WTC11 (cell line): ENCODE results near the gene BASP1. TPM values are rescaled to one million over a fixed set of nuclear protein-coding genes. Genes with fewer than 3 reads are reported as not detected.

ENCODE experiments used
- ATAC-seq: fragments of 200-7000 bp; cut with Tn5 transposase; 2 replicates; pipeline ENCODE4 v1.10.0; 2021; ENCODE audit warnings: mild to moderate bottlenecking, moderate library complexity
- CTCF ChIA-PET: fragments of 300-600 bp; sonication (Branson Sonifier 250); formaldehyde crosslinking; loops from one replicate; lab custom pipeline; 2021; ENCODE audit warnings: antibody characterized with exemption; lab: Charles Lee
- POLR2A ChIA-PET: fragments of 350-600 bp; sonication (Branson Sonifier 250); formaldehyde crosslinking; loops from one replicate; lab custom pipeline; 2021; ENCODE audit warnings: antibody characterized with exemption; lab: Charles Lee
- DNase-seq: peaks from one replicate; pipeline ENCODE4 v3.0.0; 2021; ENCODE audit warnings: low spot score
- H3K27ac Mint-ChIP-seq: 2 replicates; pipeline ENCODE4 v1.8.0; 2021; ENCODE audit warnings: mixed read lengths
- H3K27me3 Mint-ChIP-seq: 2 replicates; pipeline ENCODE4 v1.8.0; 2021; ENCODE audit warnings: low read depth, mild to moderate bottlenecking, moderate library complexity, mixed read lengths
- H3K36me3 Mint-ChIP-seq: 2 replicates; pipeline ENCODE4 v1.8.0; 2021; ENCODE audit warnings: mixed read lengths
- H3K4me1 Mint-ChIP-seq: 2 replicates; pipeline ENCODE4 v1.8.0; 2022; ENCODE audit warnings: mixed read lengths
- H3K4me3 Mint-ChIP-seq: 2 replicates; pipeline ENCODE4 v1.8.0; 2021; ENCODE audit warnings: mild to moderate bottlenecking, moderate library complexity, mixed read lengths
- H3K9me3 Mint-ChIP-seq: 2 replicates; pipeline ENCODE4 v1.8.0; 2021; ENCODE audit warnings: mixed read lengths
- CREM ChIP-seq: sonication (generic); formaldehyde crosslinking; IDR thresholded peaks from 2 replicates; pipeline ENCODE4 v1.8.1; 2022; ENCODE audit warnings: mild to moderate bottlenecking, missing genetic modification reagents, moderate library complexity
- ELF4 ChIP-seq: sonication (generic); formaldehyde crosslinking; IDR thresholded peaks from 2 replicates; pipeline ENCODE4 v1.8.1; 2022; ENCODE audit warnings: low read depth, mild to moderate bottlenecking, moderate library complexity, missing genetic modification reagents
- GABPB1 ChIP-seq: sonication (generic); formaldehyde crosslinking; IDR thresholded peaks from 2 replicates; pipeline ENCODE4 v1.8.1; 2023; ENCODE audit warnings: mild to moderate bottlenecking, missing genetic modification reagents
- HMGXB4 ChIP-seq: sonication (generic); formaldehyde crosslinking; IDR thresholded peaks from 2 replicates; pipeline ENCODE4 v1.8.1; 2023; ENCODE audit warnings: mild to moderate bottlenecking, moderate library complexity, missing genetic modification reagents
- KAT7 ChIP-seq: sonication (generic); formaldehyde crosslinking; IDR thresholded peaks from 2 replicates; pipeline ENCODE4 v1.8.1; 2023; ENCODE audit warnings: missing genetic modification reagents, mild to moderate bottlenecking, borderline replicate concordance
- MXD4 ChIP-seq: fragments of 250-450 bp; sonication (Bioruptor Pico); IDR thresholded peaks from 2 replicates; pipeline ENCODE4 v1.8.0; 2021; ENCODE audit warnings: mild to moderate bottlenecking, moderate library complexity, borderline replicate concordance
- SMAD3 ChIP-seq: sonication (generic); formaldehyde crosslinking; IDR thresholded peaks from 2 replicates; pipeline ENCODE4 v1.8.0; 2022; ENCODE audit warnings: missing genetic modification reagents, mild to moderate bottlenecking, borderline replicate concordance
- SP1 ChIP-seq: sonication (generic); formaldehyde crosslinking; conservative IDR thresholded peaks from 2 replicates; pipeline ENCODE4 v1.8.1; 2022; ENCODE audit warnings: missing genetic modification reagents
- TEAD1 ChIP-seq: sonication (generic); formaldehyde crosslinking; IDR thresholded peaks from 2 replicates; pipeline ENCODE4 v1.8.0; 2022; ENCODE audit warnings: mild to moderate bottlenecking, missing genetic modification reagents
- TP53 ChIP-seq: sonication (generic); formaldehyde crosslinking; IDR thresholded peaks from 2 replicates; pipeline ENCODE4 v1.8.1; 2023; ENCODE audit warnings: mild to moderate bottlenecking, missing genetic modification reagents
- ZBTB21 ChIP-seq: sonication (generic); formaldehyde crosslinking; IDR thresholded peaks from 2 replicates; pipeline ENCODE4 v1.8.1; 2023; ENCODE audit warnings: mild to moderate bottlenecking, missing genetic modification reagents, borderline replicate concordance
- ZNF138 ChIP-seq: sonication (generic); formaldehyde crosslinking; conservative IDR thresholded peaks from 2 replicates; pipeline ENCODE4 v1.8.1; 2022; ENCODE audit warnings: mild to moderate bottlenecking, moderate library complexity, missing genetic modification reagents
- ZNF232 ChIP-seq: sonication (generic); formaldehyde crosslinking; IDR thresholded peaks from 2 replicates; pipeline ENCODE4 v1.8.0; 2022; ENCODE audit warnings: mild to moderate bottlenecking, missing genetic modification reagents
- ZNF317 ChIP-seq: sonication (generic); formaldehyde crosslinking; IDR thresholded peaks from 2 replicates; pipeline ENCODE4 v1.8.1; 2023; ENCODE audit warnings: low read depth, mild to moderate bottlenecking, moderate library complexity, missing genetic modification reagents, borderline replicate concordance
- ZNF423 ChIP-seq: fragments of 250-450 bp; sonication (Bioruptor Pico); IDR thresholded peaks from 2 replicates; pipeline ENCODE4 v2.1.2; 2022; ENCODE audit warnings: mild to moderate bottlenecking, moderate library complexity
- ZNF671 ChIP-seq: fragments of 250-450 bp; sonication (Bioruptor Pico); IDR thresholded peaks from 2 replicates; pipeline ENCODE4 v1.8.0; 2021; ENCODE audit warnings: mild to moderate bottlenecking
- total RNA-seq: library from RNA; stranded (reverse); gene quantifications from 3 replicates; pipeline ENCODE4 v1.2.3, GENCODE V29; 2021
- TF ChIP-seq, protein P1 (sequence below): sonication (generic); formaldehyde crosslinking; IDR thresholded peaks from 2 replicates; pipeline ENCODE4 v1.8.0; 2022; ENCODE audit warnings: mild to moderate bottlenecking, missing genetic modification reagents
- TF ChIP-seq, protein P2 (sequence below): fragments of 200-600 bp; IDR thresholded peaks from 2 replicates; pipeline ENCODE4 v1.8.0; 2022; ENCODE audit warnings: antibody characterized with exemption
- TF ChIP-seq, protein P3 (sequence below): fragments of 250-450 bp; sonication (Bioruptor Pico); IDR thresholded peaks from 2 replicates; pipeline ENCODE4 v1.9.0; 2021; ENCODE audit warnings: mild to moderate bottlenecking, borderline replicate concordance

BASP1 gene
- total RNA-seq, 1 experiment from 2014 or later, result 108 TPM

DNA sequence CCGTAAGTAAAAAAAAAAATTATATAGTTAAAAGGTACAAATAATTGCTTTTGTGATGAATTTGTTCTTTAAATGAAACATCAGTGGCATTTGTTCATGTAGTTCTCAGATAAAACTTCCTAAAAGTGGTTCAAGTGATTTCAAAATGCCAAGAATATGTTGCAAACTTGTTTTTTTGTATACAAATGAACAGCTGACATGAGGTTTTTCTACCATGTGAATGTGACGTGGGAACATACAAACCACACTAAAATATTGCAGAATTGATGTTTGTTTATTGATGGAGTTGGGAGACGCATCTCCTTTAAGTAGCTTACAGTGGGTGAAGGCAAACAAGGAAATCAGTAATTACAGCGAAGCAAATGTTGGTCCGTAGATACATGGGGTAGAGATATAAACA lies 16.9 kb downstream of the BASP1 start:
- ChIA-PET POLR2A (no interaction called here), CTCF (no interaction called here)
- ATAC-seq (no peak), DNase-seq (no peak)
- Mint-ChIP-seq H3K4me1 (peaks cover 31% of the 10 kb centered on the region), H3K27ac (0 out of 2 replicates have a peak overlapping the region, but pooled peaks have one; percentile 7), H3K27me3 (no peaks in the 10 kb centered on the region), H3K9me3 (no peaks in the 10 kb centered on the region), H3K36me3 (peaks cover 32% of the 10 kb centered on the region), H3K4me3 (no peak overlapping the region)
- TF ChIP-seq TP53 (no peak), HMGXB4 (CRISPR knock-in tag) (no peak), GABPB1 (CRISPR knock-in tag) (no peak), SP1 (CRISPR knock-in tag) (no peak), KAT7 (CRISPR knock-in tag) (no peak), ZNF138 (CRISPR knock-in tag) (no peak), ZNF232 (CRISPR knock-in tag) (no peak), ZNF423 (CRISPR knock-in tag) (no peak), MXD4 (CRISPR knock-in tag) (no peak), CREM (CRISPR knock-in tag) (no peak), SMAD3 (no peak), TEAD1 (no peak), ZNF671 (CRISPR knock-in tag) (no peak), ELF4 (CRISPR knock-in tag) (no peak), ZBTB21 (CRISPR knock-in tag) (no peak), ZNF317 (CRISPR knock-in tag) (no peak)
- TF ChIP-seq, protein P1, sequence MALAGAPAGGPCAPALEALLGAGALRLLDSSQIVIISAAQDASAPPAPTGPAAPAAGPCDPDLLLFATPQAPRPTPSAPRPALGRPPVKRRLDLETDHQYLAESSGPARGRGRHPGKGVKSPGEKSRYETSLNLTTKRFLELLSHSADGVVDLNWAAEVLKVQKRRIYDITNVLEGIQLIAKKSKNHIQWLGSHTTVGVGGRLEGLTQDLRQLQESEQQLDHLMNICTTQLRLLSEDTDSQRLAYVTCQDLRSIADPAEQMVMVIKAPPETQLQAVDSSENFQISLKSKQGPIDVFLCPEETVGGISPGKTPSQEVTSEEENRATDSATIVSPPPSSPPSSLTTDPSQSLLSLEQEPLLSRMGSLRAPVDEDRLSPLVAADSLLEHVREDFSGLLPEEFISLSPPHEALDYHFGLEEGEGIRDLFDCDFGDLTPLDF, result no peak
- TF ChIP-seq, protein P2, sequence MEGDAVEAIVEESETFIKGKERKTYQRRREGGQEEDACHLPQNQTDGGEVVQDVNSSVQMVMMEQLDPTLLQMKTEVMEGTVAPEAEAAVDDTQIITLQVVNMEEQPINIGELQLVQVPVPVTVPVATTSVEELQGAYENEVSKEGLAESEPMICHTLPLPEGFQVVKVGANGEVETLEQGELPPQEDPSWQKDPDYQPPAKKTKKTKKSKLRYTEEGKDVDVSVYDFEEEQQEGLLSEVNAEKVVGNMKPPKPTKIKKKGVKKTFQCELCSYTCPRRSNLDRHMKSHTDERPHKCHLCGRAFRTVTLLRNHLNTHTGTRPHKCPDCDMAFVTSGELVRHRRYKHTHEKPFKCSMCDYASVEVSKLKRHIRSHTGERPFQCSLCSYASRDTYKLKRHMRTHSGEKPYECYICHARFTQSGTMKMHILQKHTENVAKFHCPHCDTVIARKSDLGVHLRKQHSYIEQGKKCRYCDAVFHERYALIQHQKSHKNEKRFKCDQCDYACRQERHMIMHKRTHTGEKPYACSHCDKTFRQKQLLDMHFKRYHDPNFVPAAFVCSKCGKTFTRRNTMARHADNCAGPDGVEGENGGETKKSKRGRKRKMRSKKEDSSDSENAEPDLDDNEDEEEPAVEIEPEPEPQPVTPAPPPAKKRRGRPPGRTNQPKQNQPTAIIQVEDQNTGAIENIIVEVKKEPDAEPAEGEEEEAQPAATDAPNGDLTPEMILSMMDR, result no peak
- TF ChIP-seq, protein P3, sequence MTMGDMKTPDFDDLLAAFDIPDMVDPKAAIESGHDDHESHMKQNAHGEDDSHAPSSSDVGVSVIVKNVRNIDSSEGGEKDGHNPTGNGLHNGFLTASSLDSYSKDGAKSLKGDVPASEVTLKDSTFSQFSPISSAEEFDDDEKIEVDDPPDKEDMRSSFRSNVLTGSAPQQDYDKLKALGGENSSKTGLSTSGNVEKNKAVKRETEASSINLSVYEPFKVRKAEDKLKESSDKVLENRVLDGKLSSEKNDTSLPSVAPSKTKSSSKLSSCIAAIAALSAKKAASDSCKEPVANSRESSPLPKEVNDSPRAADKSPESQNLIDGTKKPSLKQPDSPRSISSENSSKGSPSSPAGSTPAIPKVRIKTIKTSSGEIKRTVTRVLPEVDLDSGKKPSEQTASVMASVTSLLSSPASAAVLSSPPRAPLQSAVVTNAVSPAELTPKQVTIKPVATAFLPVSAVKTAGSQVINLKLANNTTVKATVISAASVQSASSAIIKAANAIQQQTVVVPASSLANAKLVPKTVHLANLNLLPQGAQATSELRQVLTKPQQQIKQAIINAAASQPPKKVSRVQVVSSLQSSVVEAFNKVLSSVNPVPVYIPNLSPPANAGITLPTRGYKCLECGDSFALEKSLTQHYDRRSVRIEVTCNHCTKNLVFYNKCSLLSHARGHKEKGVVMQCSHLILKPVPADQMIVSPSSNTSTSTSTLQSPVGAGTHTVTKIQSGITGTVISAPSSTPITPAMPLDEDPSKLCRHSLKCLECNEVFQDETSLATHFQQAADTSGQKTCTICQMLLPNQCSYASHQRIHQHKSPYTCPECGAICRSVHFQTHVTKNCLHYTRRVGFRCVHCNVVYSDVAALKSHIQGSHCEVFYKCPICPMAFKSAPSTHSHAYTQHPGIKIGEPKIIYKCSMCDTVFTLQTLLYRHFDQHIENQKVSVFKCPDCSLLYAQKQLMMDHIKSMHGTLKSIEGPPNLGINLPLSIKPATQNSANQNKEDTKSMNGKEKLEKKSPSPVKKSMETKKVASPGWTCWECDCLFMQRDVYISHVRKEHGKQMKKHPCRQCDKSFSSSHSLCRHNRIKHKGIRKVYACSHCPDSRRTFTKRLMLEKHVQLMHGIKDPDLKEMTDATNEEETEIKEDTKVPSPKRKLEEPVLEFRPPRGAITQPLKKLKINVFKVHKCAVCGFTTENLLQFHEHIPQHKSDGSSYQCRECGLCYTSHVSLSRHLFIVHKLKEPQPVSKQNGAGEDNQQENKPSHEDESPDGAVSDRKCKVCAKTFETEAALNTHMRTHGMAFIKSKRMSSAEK (CRISPR knock-in tag), result no peak
